Loucy (cell line): ENCODE data around the gene CACHD1.

Experiments
- H2AFZ ChIP-seq: fragments of 200-600 bp; sonication (generic); 2 replicates; pipeline ENCODE4 v1.6.0; 2016; ENCODE audit warnings: antibody characterized with exemption, mild to moderate bottlenecking, low read length, moderate library complexity
- H3F3A ChIP-seq: fragments of 200-600 bp; 2 replicates; pipeline ENCODE4 v1.6.0; 2016; ENCODE audit warnings: antibody characterized with exemption, low read depth, mild to moderate bottlenecking
- H3K27me3 ChIP-seq: fragments of 200-600 bp; sonication (generic); 2 replicates; pipeline ENCODE4 v1.6.1; 2014; ENCODE audit warnings: low read length, mild to moderate bottlenecking; ENCODE audit not compliant: insufficient read depth, poor library complexity, severe bottlenecking
- H3K36me3 ChIP-seq: fragments of 200-600 bp; sonication (generic); 2 replicates; pipeline ENCODE4 v1.6.1; 2016; ENCODE audit warnings: low read length; ENCODE audit not compliant: insufficient read depth
- H3K4me1 ChIP-seq: fragments of 200-600 bp; sonication (generic); 2 replicates; pipeline ENCODE4 v1.5.1; 2014; ENCODE audit warnings: low read length, mild to moderate bottlenecking; ENCODE audit not compliant: insufficient read depth, poor library complexity, severe bottlenecking
- H3K4me2 ChIP-seq: fragments of 200-600 bp; sonication (generic); 2 replicates; pipeline ENCODE4 v1.6.0; 2014; ENCODE audit warnings: antibody characterized with exemption, low read length, low read depth, mild to moderate bottlenecking; ENCODE audit not compliant: poor library complexity, severe bottlenecking
- H3K4me3 ChIP-seq: fragments of 200-600 bp; sonication (generic); 2 replicates; pipeline ENCODE4 v1.5.1; 2014; ENCODE audit warnings: low read length, mild to moderate bottlenecking, mixed read lengths; ENCODE audit not compliant: poor library complexity, severe bottlenecking
- H3K79me2 ChIP-seq: fragments of 200-600 bp; sonication (generic); 2 replicates; pipeline ENCODE4 v1.6.1; 2014; ENCODE audit warnings: low read length; ENCODE audit not compliant: insufficient read depth
- H3K9ac ChIP-seq: fragments of 200-600 bp; sonication (generic); 2 replicates; pipeline ENCODE4 v1.6.0; 2014; ENCODE audit warnings: mild to moderate bottlenecking, low read depth, low read length, moderate library complexity; ENCODE audit not compliant: poor library complexity, severe bottlenecking
- H3K9me2 ChIP-seq: fragments of 200-600 bp; sonication (generic); replicated peaks from 2 replicates; pipeline ENCODE4 v1.6.1; 2016; ENCODE audit warnings: low read depth, low read length, mixed read lengths
- H3K9me3 ChIP-seq: fragments of 200-600 bp; sonication (generic); 2 replicates; pipeline ENCODE4 v1.6.1; 2014; ENCODE audit warnings: mild to moderate bottlenecking, antibody characterized with exemption, low read length, low read depth; ENCODE audit not compliant: insufficient read depth
- H4K20me1 ChIP-seq: fragments of 200-600 bp; sonication (generic); 2 replicates; pipeline ENCODE4 v1.6.0; 2014; ENCODE audit warnings: antibody characterized with exemption, low read length, mild to moderate bottlenecking; ENCODE audit not compliant: insufficient read depth, poor library complexity, severe bottlenecking
- CTCF ChIP-seq: fragments of 200-600 bp; sonication (generic); conservative IDR thresholded peaks from 2 replicates; pipeline ENCODE4 v1.5.1; 2014; ENCODE audit warnings: mild to moderate bottlenecking, antibody characterized with exemption, low read length
- EZH2phosphoT487 ChIP-seq: fragments of 200-600 bp; IDR thresholded peaks from 2 replicates; pipeline ENCODE4 v1.6.1; 2018; ENCODE audit warnings: antibody characterized with exemption, mild to moderate bottlenecking, moderate library complexity, borderline replicate concordance

The CACHD1 gene

GRCh38 chr1:64482720-64483119 lies 12.8 kb downstream of the CACHD1 start:
- no peak overlapping the region for H3K9ac ChIP-seq
- H3K4me3 ChIP-seq, result no peak overlapping the region
- no peaks in the 10 kb centered on the region for H3F3A ChIP-seq
- TF ChIP-seq EZH2phosphoT487 (no peak), CTCF (no peak)
- H3K27me3 ChIP-seq, result no peaks in the 10 kb centered on the region
- no peaks in the 10 kb centered on the region for H3K36me3 ChIP-seq
- no peaks in the 10 kb centered on the region for H4K20me1 ChIP-seq
- H3K79me2 ChIP-seq, result 0 out of 2 replicates have a peak, but pooled peaks cover 3% of the 10 kb centered on the region
- H2AFZ ChIP-seq, result no peak overlapping the region
- peak overlapping the region; percentile 1 for H3K4me2 ChIP-seq
- H3K9me3 ChIP-seq, result no peaks in the 10 kb centered on the region
- peaks cover 16% of the 10 kb centered on the region for H3K4me1 ChIP-seq
- H3K9me2 ChIP-seq, result no peaks in the 10 kb centered on the region

- no peaks in the 10 kb centered on the region for H3K9me3 ChIP-seq
- no peaks in the 10 kb centered on the region for H4K20me1 ChIP-seq
- H3F3A ChIP-seq, result no peaks in the 10 kb centered on the region
- no peaks in the 10 kb centered on the region for H3K9me2 ChIP-seq
- no peaks in the 10 kb centered on the region for H3K36me3 ChIP-seq
- no peak overlapping the region for H3K9ac ChIP-seq
- no peaks in the 10 kb centered on the region for H3K79me2 ChIP-seq
- H2AFZ ChIP-seq, result no peak overlapping the region
- peaks cover 16% of the 10 kb centered on the region for H3K4me1 ChIP-seq
- no peaks in the 10 kb centered on the region for H3K27me3 ChIP-seq
- H3K4me2 ChIP-seq, result no peak overlapping the region
- no peak for TF ChIP-seq CTCF
- no peak for TF ChIP-seq EZH2phosphoT487
- H3K4me3 ChIP-seq, result no peak overlapping the region
Observed at GRCh38 chr1:64483731-64484414, 13.9 kb downstream of the CACHD1 start.

- Histone ChIP-seq H3K36me3 (no peaks in the 10 kb centered on the region), H3K4me3 (no peak overlapping the region), H3F3A (no peaks in the 10 kb centered on the region), H3K9me3 (no peaks in the 10 kb centered on the region), H3K27me3 (no peaks in the 10 kb centered on the region), H3K9ac (no peak overlapping the region), H3K9me2 (no peaks in the 10 kb centered on the region), H3K79me2 (no peaks in the 10 kb centered on the region), H3K4me1 (peaks cover 16% of the 10 kb centered on the region), H4K20me1 (no peaks in the 10 kb centered on the region), H2AFZ (no peak overlapping the region), H3K4me2 (no peak overlapping the region)
- no peak for TF ChIP-seq CTCF
- TF ChIP-seq EZH2phosphoT487, result no peak
Observed at GRCh38 chr1:64484651-64485050, 14.7 kb downstream of the CACHD1 start.
